A673 (cell line): ENCODE results near the gene RHEB.

Experiments
- EZH2 ChIP-seq: fragments of 200-600 bp; sonication (generic); IDR thresholded peaks from 2 replicates; pipeline ENCODE4 v1.6.1; 2017; ENCODE audit warnings: borderline replicate concordance, low read depth, mild to moderate bottlenecking, mixed read lengths, antibody characterized with exemption, low read length; ENCODE audit not compliant: poor library complexity, severe bottlenecking
- TF ChIP-seq, protein P1 (sequence below): fragments of 300-800, 200-600 bp; sonication (generic); conservative IDR thresholded peaks from 2 replicates; pipeline ENCODE4 v1.5.1; 2017; ENCODE audit warnings: low read depth, mild to moderate bottlenecking, antibody characterized with exemption, low read length, moderate library complexity, mixed read lengths

DNA sequence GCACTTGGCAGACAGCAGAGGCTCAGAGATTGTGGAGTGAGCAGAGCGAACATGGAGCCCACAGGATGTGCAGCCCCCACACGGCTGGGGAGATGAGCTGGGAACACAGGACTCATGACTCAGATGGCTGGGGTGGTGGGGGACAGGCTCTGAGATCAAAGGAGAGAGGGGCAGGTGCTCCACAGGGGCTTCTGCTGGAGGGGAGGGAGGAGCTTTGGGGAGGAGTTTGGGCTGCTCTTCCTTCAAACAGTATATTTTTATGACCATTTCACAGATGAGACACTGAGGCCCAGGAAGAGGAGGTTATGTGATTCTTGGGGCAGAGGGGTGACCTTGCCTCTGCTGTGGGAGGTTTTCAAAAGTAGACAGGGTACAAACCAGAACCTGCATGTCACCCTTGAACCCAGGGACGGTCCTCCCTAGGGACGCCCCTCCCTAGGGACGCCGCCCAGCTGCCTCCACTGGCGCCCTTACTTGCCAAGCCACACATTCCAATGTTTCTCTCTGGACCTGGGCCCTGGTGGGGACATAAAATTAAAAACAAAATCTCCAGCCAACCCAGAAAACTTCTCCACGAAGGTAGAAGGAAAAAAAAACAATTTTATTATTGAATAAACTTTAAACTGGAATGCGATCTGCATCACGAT lies 78.8 kb downstream of the RHEB start:
- TF ChIP-seq, protein P1, sequence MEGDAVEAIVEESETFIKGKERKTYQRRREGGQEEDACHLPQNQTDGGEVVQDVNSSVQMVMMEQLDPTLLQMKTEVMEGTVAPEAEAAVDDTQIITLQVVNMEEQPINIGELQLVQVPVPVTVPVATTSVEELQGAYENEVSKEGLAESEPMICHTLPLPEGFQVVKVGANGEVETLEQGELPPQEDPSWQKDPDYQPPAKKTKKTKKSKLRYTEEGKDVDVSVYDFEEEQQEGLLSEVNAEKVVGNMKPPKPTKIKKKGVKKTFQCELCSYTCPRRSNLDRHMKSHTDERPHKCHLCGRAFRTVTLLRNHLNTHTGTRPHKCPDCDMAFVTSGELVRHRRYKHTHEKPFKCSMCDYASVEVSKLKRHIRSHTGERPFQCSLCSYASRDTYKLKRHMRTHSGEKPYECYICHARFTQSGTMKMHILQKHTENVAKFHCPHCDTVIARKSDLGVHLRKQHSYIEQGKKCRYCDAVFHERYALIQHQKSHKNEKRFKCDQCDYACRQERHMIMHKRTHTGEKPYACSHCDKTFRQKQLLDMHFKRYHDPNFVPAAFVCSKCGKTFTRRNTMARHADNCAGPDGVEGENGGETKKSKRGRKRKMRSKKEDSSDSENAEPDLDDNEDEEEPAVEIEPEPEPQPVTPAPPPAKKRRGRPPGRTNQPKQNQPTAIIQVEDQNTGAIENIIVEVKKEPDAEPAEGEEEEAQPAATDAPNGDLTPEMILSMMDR = no peak
- no peak for TF ChIP-seq EZH2
